CD4-positive, alpha-beta T cell treated with Interleukin-6 at 100 ng/mL for 8 hours (primary cell): ENCODE data around the gene PTGES2.

Experiments used
- DNase-seq: peaks from one replicate; pipeline ENCODE4 v3.0.0-alpha.2; 2020; ENCODE audit warnings: mixed read lengths, low spot score

PTGES2 gene

DNA sequence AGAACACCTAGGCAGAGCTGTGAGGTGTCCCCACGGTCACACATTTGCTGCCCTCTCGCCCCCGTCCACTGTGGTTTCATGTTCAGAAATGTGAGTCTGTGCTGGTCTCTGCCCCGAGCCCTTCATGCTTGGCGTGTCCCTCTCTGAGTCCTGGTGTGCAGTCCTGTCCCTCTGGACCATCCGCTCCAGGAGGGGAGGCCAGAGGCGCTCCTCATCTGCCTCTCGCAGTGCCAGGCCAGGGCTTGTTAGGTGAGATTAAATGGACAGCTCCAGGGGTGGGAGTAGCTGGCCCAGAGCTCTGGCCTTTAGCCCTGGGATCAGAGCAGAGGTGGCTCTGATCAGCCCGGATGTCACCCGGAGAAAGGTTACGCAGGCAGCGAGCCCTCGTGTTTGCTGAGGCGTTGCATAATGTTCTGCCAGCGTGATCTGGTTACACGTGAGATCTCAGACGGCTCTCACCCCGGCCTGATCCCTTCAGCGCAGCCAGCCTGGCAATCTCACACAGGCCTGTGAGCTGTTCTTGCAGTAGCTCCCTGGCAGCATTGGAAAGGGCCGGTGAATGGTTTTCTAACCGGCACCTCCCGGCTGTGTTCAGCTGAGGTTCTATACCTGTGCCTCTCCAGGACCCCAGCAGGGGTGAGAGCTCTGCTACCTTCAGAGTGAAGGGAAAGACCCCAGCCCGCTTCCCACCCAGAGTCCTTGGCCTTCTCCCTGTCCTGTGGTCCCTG, 24.5 kb downstream of the PTGES2 start:
- no peak for DNase-seq

- DNase-seq = no peak
Observed at GRCh38 chr9:128102196-128102595, 25.3 kb downstream of the PTGES2 start.

- DNase-seq = no peak
Observed at GRCh38 chr9:128101690-128102089, 25.8 kb downstream of the PTGES2 start.

DNA sequence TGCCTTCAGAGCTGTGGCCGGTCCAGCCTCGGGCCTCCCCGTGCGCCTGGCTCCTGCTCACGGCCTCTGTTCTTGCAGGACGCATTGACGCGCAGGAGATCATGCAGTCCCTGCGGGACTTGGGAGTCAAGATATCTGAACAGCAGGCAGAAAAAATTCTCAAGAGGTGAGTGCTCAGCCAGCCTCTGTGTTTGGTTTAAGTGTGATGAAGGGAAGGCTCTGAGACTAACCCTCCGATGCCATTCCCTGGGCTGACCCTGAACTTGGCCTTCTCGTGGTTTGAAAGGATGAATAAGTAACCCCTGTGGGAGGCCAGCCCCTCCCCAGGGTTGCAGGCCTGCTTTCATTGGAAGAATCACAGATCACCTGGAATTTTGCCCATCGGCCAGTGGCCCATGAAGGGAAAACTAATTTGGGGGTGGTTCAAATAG, 26.3 kb downstream of the PTGES2 start:
- DNase-seq = no peak

- no peak for DNase-seq
Observed at GRCh38 chr9:128100581-128100980, 26.9 kb downstream of the PTGES2 start.

DNA sequence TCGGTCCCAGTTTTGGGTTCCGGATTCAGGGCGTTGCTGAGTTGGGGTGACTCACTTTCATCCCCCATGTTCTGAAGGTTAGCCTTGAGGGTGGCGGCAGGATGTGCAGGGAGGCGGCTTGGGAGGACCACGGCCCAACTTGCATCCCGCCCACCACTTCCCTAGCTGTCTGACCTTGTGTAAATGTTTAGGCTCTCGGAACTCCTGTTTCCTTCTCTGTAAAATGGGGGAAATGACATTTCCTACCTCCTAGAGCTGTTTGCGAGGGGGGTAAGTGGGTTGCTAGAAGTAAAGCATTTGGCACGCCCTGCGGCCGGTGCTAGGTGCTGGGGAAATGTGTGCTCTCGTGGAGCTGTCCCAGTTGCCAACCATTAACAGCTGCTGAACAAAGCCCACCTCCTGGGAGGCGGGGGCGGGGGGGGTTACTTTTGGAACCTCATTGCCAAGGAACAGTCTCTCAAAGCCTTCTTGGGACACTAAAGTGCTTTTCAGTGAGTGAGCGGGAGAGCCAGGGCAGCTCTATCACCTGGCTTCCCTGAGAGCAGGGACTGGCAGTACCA, 27.5 kb downstream of the PTGES2 start:
- no peak for DNase-seq

GRCh38 chr9:128099231-128099931, 28.1 kb downstream of the PTGES2 start:
- DNase-seq = no peak

DNA sequence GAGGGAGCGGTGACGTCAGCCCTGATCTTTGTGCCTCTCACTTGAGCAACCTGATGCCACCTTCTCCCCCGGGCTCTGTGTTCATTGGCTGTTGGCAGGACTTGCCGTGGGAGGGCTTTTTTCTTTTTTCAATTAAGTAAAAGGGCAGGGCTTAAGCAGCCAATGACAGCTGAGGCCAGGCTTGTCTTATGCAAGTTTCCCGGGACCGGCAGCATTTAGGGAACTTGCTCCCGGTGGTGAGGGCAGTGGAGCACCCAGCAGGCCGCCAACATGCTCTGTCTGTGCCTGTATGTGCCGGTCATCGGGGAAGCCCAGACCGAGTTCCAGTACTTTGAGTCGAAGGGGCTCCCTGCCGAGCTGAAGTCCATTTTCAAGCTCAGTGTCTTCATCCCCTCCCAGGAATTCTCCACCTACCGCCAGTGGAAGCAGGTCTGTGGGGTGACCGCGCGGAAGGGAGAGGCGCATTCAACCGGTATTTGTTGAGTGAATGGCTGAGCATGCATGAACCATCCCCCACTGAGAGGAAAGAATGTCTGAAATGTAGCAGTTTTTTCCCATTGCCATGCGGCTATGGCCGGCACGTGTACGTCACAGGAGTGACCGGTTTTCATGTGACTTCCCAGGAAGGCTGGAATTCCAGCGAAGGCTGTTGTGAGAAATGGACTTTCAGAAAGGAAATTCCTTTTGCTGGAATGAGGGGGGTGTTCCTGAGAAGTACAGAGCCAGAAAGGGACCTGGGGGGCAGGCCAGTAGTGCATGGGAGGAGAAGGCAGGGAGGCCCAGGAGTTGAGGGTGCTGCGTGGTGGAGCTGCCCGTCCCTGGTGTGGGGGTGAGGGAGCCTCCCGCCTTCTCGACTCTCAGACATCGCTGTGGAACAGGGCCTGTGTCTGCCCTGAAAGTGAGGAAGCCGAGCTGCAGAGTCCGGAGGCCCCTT, 29.0 kb downstream of the PTGES2 start:
- DNase-seq = peak; percentile 46

- no peak for DNase-seq
Observed at GRCh38 chr9:128097543-128098296, 29.8 kb downstream of the PTGES2 start.

- no peak for DNase-seq
Observed at GRCh38 chr9:128096616-128097536, 30.7 kb downstream of the PTGES2 start.

GRCh38 chr9:128094950-128095544, 32.5 kb downstream of the PTGES2 start:
- no peak for DNase-seq

- DNase-seq = peak; percentile 62
Observed at GRCh38 chr9:128094166-128094949, 33.2 kb downstream of the PTGES2 start.

DNA sequence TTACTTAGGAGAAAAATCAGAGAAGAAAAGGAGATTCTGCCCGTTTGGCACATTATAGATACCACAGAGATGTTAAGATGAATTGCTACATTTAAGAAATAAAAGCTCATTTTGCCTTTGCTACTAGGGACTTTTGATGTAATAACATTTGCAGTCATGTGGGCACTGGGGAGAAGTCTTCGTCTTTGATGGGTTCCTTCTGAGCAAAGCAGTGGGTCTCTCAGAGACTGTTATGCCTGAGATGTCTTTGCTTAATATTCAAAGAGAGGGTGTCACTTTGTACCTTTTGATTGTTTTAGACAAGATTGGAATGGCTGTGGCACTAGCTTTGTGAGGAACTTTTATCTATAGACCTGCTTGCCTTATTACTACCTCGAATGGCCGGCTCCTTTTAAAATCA, 34.5 kb downstream of the PTGES2 start:
- DNase-seq = peak; percentile 33

GRCh38 chr9:128092199-128092977, 35.1 kb downstream of the PTGES2 start:
- DNase-seq = no peak

DNA sequence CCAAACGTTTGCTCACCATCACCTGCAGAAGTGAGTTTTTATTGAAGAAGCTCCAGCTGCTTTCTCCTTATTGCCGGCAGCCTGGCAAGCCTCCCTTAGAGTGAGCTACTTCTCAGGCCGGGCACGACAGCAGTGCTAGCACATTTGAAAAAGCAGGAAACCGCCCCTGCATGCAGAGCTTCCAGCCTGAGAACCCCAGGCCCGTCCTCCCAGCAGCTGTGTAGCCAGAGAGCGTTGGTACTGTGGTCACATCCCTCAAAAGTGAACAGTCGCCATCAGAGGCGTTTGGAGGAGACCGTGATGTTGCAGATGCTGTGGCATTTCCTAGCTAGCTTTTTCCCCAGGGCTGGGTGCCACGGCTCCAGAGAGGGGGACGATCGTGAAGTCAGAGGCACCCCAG, 36.0 kb downstream of the PTGES2 start:
- DNase-seq = no peak

GRCh38 chr9:128091144-128091543, 36.4 kb downstream of the PTGES2 start:
- no peak for DNase-seq

DNA sequence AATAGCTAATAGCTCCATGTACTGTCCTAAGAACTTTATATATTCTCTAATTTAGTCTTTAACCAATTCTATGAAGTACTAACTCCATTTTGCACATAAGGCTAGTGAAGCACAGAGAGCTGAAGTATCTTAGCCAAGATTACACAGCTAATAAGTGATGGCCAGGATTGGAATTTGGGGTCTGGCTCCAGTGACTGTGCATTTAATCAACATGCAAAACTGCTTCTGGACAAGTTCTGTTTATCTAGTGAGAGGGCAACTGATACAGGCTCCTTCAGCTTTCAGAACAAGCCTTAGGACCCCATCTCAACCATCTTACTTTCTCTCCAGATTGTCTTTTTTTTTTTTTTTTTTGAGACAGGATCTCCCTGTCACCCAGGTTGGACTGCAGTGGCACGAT, 38.2 kb downstream of the PTGES2 start:
- no peak for DNase-seq

DNA sequence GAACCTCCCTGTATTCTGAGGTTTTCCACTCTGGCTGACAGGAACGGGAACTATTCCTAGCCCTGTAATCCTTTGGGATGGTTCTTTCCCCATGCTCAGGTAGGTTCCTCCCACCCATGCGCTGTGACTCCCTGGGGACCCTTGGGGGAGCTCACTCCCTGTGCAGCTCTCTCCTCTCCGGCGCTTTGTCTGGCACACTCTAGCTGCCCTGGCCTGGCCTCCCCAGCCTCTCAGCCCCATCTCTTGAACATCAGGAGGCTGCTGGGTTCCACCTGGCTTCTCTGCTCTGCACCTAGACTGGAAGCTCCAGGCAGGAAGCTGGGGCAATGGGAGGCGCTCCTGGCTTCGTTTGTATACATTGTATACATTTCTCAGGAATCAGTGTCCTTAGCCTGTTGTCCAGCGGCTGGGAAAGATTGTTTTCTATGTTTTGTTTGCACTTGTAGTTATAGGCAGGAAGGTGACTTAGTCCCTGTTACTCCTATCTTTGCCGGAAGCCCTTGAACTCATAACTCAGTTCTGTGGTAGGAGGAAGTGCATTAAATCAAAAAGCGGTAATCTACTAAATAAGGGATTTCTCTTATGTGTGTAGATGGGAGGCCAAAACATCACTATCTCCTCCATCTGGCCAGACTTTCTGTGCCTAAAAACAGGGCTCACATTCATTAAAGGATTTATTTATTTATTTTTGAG, 39.1 kb downstream of the PTGES2 start:
- DNase-seq = peak; percentile 26
